NCI-H1048 (cell line): Measurements from ENCODE around the gene ITFG2.
"Not testable (repeated sequence)": the region's sequence is repeated elsewhere in the genome, so short reads cannot be mapped to it uniquely, and the experiment has no call there.

Source experiments
- DNase-seq: peaks from one replicate; lab custom pipeline; 2025; lab: John Stamatoyannopoulos, UW

ITFG2 gene

DNA sequence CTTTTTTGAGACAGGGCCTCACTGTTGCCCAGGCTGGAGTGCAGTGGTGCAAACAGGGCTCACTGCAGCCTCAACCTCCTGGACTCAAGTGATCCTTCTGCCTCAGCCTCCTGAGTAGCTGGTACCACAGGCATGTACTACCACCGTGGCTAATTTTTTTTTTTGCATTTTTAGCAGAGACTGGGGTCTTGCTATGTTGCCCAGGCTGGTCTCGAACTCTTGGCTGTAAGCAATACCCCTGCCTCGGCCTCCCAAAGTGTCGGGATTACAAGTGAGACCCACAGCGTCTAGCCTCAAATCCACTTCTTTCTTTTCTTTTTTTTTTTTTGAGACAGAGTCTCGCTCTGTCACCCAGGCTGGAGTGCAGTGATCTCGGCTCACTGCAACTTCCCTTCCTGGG lies 50.9 kb downstream of the ITFG2 start:
- not testable (repeated sequence) for DNase-seq

DNA sequence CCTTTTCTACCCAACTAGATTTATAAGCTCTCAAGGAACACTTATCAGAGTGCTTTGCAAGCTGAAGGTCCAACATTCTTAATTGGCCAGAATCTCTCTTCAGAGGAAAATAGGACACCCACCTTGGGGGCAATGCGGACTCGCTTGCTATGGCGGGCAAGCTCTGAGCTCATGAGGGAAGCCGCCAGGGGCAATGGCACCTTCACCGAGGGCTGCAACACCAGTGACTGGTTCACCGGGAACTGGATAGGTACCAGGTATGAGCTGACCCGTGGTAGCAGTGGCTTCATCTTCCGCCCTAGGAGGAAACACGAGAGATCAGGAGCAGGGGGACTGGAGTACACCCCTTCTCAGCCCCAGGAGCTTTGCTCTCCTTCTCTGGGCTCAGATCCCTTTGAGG lies 51.7 kb downstream of the ITFG2 start:
- no peak for DNase-seq

DNA sequence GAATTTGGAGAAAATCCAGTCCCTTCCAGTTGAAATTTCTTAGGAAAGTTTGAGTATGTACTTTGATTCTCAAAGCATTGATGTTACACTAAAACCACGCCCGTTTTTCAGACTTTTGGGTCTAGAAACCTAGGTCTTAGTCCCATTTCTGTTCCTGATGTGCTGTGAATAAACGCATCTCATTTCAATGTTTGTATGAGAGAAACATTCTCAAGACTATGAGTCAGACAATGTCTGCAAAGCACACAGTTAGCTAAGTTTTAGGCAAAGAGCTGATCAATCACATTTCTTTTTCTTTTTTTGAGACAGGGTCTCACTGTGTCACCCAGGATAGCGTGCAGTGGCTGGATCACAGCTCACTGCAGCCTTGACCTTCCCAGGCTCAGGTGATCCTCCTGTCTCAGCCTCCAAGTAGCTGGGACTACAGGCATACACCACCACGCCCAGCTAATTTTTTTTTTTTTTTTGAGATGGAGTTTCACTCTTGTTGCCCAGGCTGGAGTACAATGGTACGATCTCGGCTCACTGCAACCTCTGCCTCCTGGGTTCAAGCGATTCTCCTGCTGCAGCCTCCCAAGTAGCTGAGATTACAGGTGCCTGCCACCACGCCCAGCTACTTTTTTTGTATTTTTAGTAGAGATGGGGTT lies 56.6 kb downstream of the ITFG2 start:
- not testable (repeated sequence) for DNase-seq
